Upper lobe of left lung (tissue), 6 donors: Measurements from ENCODE around the gene DNAJB4. TPM values are rescaled to one million over a fixed set of nuclear protein-coding genes. Genes with fewer than 3 reads are reported as not detected.
A peak's percentile ranks its signal among the peaks of the same experiment; 100 is the strongest.

Experiments
- ATAC-seq, 2 donors: fragments of 200-7000 bp; cut with Tn5 transposase; one replicate each; pipeline ENCODE4 v1.9.1; 2022; ENCODE audit warnings: mild to moderate bottlenecking in 2 of 2, moderate library complexity in 2 of 2; ENCODE audit not compliant: low FRiP score in 2 of 2
- DNase-seq, 2 donors: peaks; one replicate each; pipeline ENCODE4 v3.0.0-alpha.2; 2019 to 2020
- H3K27ac ChIP-seq, 4 donors: fragments of 200-600 bp; sonication (generic); one replicate each; pipeline ENCODE4 v1.5.1; 2016 to 2019
- H3K27me3 ChIP-seq, 4 donors: fragments of 200-600 bp; sonication (generic); one replicate each; pipeline ENCODE4 v1.5.1; 2017 to 2019
- H3K36me3 ChIP-seq, 4 donors: fragments of 200-600 bp; sonication (generic); one replicate each; pipeline ENCODE4 v1.5.1; 2016 to 2019
- H3K4me1 ChIP-seq, 4 donors: fragments of 200-600 bp; sonication (generic); one replicate each; pipeline ENCODE4 v1.5.1; 2018 to 2019
- H3K4me3 ChIP-seq, 4 donors: fragments of 200-600 bp; sonication (generic); one replicate each; pipeline ENCODE4 v1.5.1; 2017 to 2019; ENCODE audit warnings: mild to moderate bottlenecking in 2 of 4, moderate library complexity in 1 of 4
- H3K9me3 ChIP-seq, 4 donors: fragments of 200-600 bp; sonication (generic); one replicate each; pipeline ENCODE4 v1.5.1; 2018 to 2019
- CTCF ChIP-seq, 6 experiments: fragments of 450-650 bp in 4 of 6; fragments of 200-600 bp in 2 of 6; sonication (generic) in 2 of 6; IDR thresholded peaks; one replicate each; pipeline ENCODE4 v1.5.1; 2016 to 2019; ENCODE audit warnings: antibody characterized with exemption in 6 of 6
- EP300 ChIP-seq, 4 donors: sonication (generic); formaldehyde crosslinking; IDR thresholded peaks; one replicate each; pipeline ENCODE4 v1.5.1; 2017; ENCODE audit warnings: antibody characterized with exemption in 4 of 4, control low read depth in 2 of 4
- POLR2A ChIP-seq, 4 donors: fragments of 450-650 bp; IDR thresholded peaks; one replicate each; pipeline ENCODE4 v1.5.1; 2016 to 2017; ENCODE audit warnings: antibody characterized with exemption in 4 of 4, mild to moderate bottlenecking in 2 of 4
- POLR2AphosphoS5 ChIP-seq, 2 donors: sonication (generic); formaldehyde crosslinking; IDR thresholded peaks; one replicate each; pipeline ENCODE4 v1.5.1; 2017; ENCODE audit warnings: antibody characterized with exemption in 2 of 2
- WGBS, 2 donors: methylation state at CpG; one replicate each; pipeline ENCODE4 v1.1.5; 2017 to 2018; 5-methylcytosine and 5-hydroxymethylcytosine counted together
- total RNA-seq, 6 donors: library from RNA; depleted of rRNA in 4 of 6; stranded (reverse); fragments of >200 nt in 4 of 6; gene quantifications; one replicate each; pipeline versions ENCODE4 v1.1.0 to v1.2.1, GENCODE V29; 2016 to 2021
- donor health status: DM: no; HTN: no; CAD: no; lungs with moderate emphysema.
- donor health status: DM: no; HTN: yes; CAD: no; lungs with severe emphysema.

DNAJB4 gene
- total RNA-seq, 6 donors from 2014 or later, result 20.0 to 49.5 (median 22.0) TPM

DNA sequence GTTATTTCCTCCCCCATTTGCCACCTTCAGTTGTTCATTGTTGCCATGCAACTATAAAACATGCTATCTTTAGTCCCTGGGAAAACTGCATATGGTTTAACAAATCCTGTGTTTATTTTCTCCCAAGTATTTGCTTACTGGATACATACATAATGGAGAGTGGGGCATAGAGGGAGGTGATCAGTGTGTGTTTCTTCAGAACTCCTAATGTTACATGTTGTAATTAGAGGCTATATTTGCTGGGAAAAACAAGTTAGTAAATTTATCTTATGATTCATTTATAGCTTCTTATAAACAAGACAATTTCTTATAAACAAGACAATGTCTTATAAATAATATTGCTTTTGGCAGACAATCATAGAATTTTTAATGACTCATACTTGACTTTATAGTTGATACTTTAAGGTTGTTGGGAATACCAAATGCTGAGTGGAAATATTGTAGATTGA lies 33.8 kb downstream of the DNAJB4 start:
- H3K4me1 ChIP-seq, result peaks cover 0 to 6% (median 0%) of the 10 kb centered on the region in 4 donors
- no peaks in the 10 kb centered on the region for H3K36me3 ChIP-seq
- TF ChIP-seq POLR2A (IDR thresholded peaks at IDR 0.05) (no peak), CTCF (IDR thresholded peaks at IDR 0.05) (no peak), EP300 (IDR thresholded peaks at IDR 0.05) (no peak), POLR2AphosphoS5 (IDR thresholded peaks at IDR 0.05) (no peak)
- no peaks in the 10 kb centered on the region for H3K9me3 ChIP-seq
- H3K27me3 ChIP-seq, result no peaks in the 10 kb centered on the region
- H3K4me3 ChIP-seq, result no peak overlapping the region
- DNase-seq (no peak), ATAC-seq (no peak)
- H3K27ac ChIP-seq, result no peak overlapping the region

GRCh38 chr1:78040484-78041089 lies 35.8 kb downstream of the DNAJB4 start:
- ATAC-seq (no peak), DNase-seq (no peak)
- H3K36me3 ChIP-seq, result no peaks in the 10 kb centered on the region
- H3K27me3 ChIP-seq, result peaks cover 0 to 2% (median under 1%) of the 10 kb centered on the region in 4 donors
- no peak for TF ChIP-seq EP300 (IDR thresholded peaks at IDR 0.05)
- TF ChIP-seq POLR2AphosphoS5 (IDR thresholded peaks at IDR 0.05), result no peak
- no peak for TF ChIP-seq CTCF (IDR thresholded peaks at IDR 0.05)
- no peak for TF ChIP-seq POLR2A (IDR thresholded peaks at IDR 0.05)
- H3K27ac ChIP-seq, result no peak overlapping the region
- no peaks in the 10 kb centered on the region for H3K9me3 ChIP-seq
- H3K4me1 ChIP-seq, result peaks cover 0 to 10% (median 2%) of the 10 kb centered on the region in 4 donors
- 80 to 83% methylated on average over 3 of the region's 3 CpGs for WGBS, 2 donors
- H3K4me3 ChIP-seq, result no peak overlapping the region

DNA sequence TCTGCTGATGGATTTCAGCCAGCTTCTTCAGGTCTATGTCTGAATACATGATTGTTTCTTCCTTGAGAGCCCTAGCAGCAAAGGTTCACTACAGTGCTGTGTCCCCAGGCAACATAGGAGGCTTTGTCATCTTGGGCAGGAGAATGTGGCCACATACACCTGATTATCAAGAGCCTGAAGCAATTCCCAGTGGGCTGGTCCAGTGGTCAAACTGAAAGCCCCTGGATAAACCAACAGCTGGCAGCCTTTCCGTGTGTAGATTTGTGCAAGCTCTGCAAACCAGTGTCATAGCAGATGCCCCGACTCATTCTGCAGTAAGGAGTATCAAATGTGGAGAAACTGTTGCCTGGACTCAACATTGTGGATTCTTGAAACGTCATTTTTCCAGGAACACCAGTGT lies 38.7 kb downstream of the DNAJB4 start:
- H3K36me3 ChIP-seq, result no peaks in the 10 kb centered on the region
- H3K9me3 ChIP-seq, result no peaks in the 10 kb centered on the region
- no peak for TF ChIP-seq EP300 (IDR thresholded peaks at IDR 0.05)
- TF ChIP-seq POLR2AphosphoS5 (IDR thresholded peaks at IDR 0.05), result no peak
- TF ChIP-seq CTCF (IDR thresholded peaks at IDR 0.05), result no peak
- TF ChIP-seq POLR2A (IDR thresholded peaks at IDR 0.05), result no peak
- ATAC-seq, result no peak
- WGBS, 2 donors, result 82 to 86% methylated on average over 3 of the region's 3 CpGs
- H3K27ac ChIP-seq, result no peak overlapping the region
- no peak for DNase-seq
- peaks cover 0 to 18% (median 13%) of the 10 kb centered on the region in 4 donors for H3K4me1 ChIP-seq
- H3K4me3 ChIP-seq, result no peak overlapping the region
- peaks cover 0 to 12% (median 6%) of the 10 kb centered on the region in 4 donors for H3K27me3 ChIP-seq

DNA sequence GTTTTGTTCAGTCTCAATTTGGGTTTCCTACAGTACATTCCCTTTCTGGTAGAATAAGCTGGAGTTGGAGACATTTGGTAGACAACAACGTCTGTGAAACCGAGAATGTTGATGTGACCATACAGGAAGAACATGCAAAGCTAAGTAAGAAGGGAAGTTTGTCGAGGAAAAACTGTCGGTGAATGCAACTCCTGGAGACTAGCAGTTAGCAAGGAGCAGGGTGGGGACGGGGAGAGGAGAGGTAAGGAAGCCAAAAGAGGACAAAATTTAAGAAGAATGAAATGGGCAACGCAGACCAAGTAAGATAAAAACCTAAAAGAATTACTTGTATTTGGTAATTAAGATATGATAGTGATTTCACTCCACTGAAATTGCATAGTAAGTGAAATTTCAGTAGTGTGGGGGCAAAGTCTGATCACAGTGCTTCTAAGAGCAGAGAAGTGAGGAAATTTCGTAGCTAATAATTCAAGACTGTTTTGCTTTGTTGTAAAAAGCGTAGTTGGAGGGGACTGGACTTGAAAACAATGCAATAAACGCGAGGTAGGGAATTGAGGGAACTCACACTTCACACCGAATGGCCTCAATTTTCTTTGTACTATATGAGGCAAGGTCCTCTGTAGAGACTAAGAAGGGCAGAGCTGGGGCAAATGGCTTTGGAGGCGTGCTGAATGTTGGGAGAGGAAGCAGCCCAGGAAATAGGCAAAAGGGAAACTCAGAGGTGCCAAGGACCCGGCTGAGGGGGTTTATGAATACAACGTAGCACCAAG lies 40.2 kb downstream of the DNAJB4 start:
- DNase-seq, result no peak
- TF ChIP-seq POLR2AphosphoS5 (IDR thresholded peaks at IDR 0.05), result no peak
- TF ChIP-seq POLR2A (IDR thresholded peaks at IDR 0.05), result no peak
- TF ChIP-seq CTCF (IDR thresholded peaks at IDR 0.05), result no peak
- TF ChIP-seq EP300 (IDR thresholded peaks at IDR 0.05), result no peak
- Histone ChIP-seq H3K4me3 (peak overlapping the region in 3 of 4 donors; percentile 52 to 77 (median 67)), H3K36me3 (no peaks in the 10 kb centered on the region), H3K9me3 (no peaks in the 10 kb centered on the region), H3K4me1 (peaks cover 0 to 18% (median 13%) of the 10 kb centered on the region in 4 donors), H3K27me3 (peaks cover 0 to 12% (median 6%) of the 10 kb centered on the region in 4 donors), H3K27ac (peak overlapping the region in 3 of 4 donors; percentile 43 to 78 (median 73))
- WGBS, 2 donors, result 55 to 63% methylated on average over 14 of the region's 14 CpGs
- peak in 1 of 2 donors; percentile 20 for ATAC-seq
